Measurements from ENCODE around the gene HOXB3. TPM values are rescaled to one million over a fixed set of nuclear protein-coding genes. Genes with fewer than 3 reads are reported as not detected.
"Not testable (repeated sequence)": the region's sequence is repeated elsewhere in the genome, so short reads cannot be mapped to it uniquely, and the experiment has no call there.

HOXB3 gene
- total RNA-seq, 3 donors from 2014 or later (not counting 1 experiment from before 2014, with no cell fraction given): 7.9 to 15.6 (median 15.3) TPM

DNA sequence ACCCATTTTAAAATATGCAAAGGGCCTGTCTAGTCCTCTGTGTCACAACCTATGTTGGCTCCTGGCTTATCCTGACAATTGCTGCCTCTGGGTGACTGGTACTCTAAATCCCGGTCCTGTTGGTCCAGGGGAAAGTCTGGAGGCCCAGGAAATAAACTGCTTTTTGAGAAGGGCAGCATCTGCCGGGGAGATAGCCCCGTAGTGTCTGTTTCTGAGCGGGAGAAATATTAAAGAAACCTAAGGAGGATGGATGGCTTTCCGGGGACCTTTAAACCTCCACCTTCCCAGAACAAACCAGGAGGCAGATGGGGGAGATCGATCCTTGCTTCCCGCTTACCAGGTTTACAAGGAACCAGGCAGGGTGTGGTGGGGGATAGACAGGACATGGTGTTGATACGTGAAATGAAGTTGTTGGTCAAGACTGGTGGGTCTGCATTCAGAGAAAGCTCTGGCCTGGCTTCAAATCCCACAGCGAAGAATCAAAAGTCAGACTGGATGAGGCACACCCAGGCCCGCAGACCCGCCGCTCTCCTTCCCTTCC, 48.9 kb downstream of the HOXB3 start:
- Histone ChIP-seq H3K36me3 (ENCODE audit: control insufficient read depth, insufficient read depth, low read length) (no peaks in the 10 kb centered on the region), H3K27ac (ENCODE audit: low read length) (peak overlapping the region; percentile 95), H3K27me3 (ENCODE audit: control insufficient read depth, insufficient read depth, low read length) (no peaks in the 10 kb centered on the region), H3K4me3 (ENCODE audit: low read length) (peak overlapping the region; percentile 77), H3K4me1 (ENCODE audit: control insufficient read depth, insufficient read depth, low read length) (peaks cover 35% of the 10 kb centered on the region), H3K9me3 (ENCODE audit: control insufficient read depth, insufficient read depth, low read length) (no peaks in the 10 kb centered on the region)
- Mint-ChIP-seq H3K4me1 (peaks cover 52% of the 10 kb centered on the region in 2 donors), H3K9me3 (no peaks in the 10 kb centered on the region), H3K36me3 (peaks cover 7% of the 10 kb centered on the region), H3K4me3 (peak overlapping the region; percentile 99), H3K27ac (peak overlapping the region; percentile 94 to 99), H3K27me3 (ENCODE audit: low read depth in 2 of 2) (peaks cover 0 to 26% of the 10 kb centered on the region in 2 donors)
- ATAC-seq (no peak), DNase-seq (peak in 1 of 2 donors; percentile 40)
- WGBS (ENCODE audit: insufficient coverage): 33% methylated on average over 11 of the region's 12 CpGs
- intact Hi-C loops (cut with micrococcal nuclease): no loop called here
- TF ChIP-seq, protein P1, sequence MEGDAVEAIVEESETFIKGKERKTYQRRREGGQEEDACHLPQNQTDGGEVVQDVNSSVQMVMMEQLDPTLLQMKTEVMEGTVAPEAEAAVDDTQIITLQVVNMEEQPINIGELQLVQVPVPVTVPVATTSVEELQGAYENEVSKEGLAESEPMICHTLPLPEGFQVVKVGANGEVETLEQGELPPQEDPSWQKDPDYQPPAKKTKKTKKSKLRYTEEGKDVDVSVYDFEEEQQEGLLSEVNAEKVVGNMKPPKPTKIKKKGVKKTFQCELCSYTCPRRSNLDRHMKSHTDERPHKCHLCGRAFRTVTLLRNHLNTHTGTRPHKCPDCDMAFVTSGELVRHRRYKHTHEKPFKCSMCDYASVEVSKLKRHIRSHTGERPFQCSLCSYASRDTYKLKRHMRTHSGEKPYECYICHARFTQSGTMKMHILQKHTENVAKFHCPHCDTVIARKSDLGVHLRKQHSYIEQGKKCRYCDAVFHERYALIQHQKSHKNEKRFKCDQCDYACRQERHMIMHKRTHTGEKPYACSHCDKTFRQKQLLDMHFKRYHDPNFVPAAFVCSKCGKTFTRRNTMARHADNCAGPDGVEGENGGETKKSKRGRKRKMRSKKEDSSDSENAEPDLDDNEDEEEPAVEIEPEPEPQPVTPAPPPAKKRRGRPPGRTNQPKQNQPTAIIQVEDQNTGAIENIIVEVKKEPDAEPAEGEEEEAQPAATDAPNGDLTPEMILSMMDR (IDR thresholded peaks at IDR 0.05): no peak

DNA sequence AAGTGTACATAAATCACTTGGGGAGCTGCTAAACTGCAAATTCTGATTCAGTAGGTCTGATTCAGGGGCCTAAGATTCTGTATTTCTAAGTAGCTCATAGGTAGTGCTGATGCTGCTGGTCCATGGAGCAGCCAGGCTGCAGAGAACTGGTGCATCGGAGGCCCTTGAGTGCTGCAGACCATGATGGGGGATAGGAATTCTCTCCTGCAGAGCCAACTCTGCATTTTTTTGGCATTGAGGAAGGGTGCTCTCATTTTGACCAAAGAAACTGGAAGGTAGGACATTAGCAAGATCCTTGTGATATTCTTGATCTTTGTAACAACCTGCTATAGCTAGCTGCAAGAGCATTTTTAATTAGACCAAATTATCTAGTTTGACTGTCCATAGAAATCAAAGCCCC, 49.8 kb downstream of the HOXB3 start:
- H3K27ac ChIP-seq (ENCODE audit: low read length): no peak overlapping the region
- 100% methylated on average over 1 of the region's 1 CpG for WGBS (ENCODE audit: insufficient coverage)

DNA sequence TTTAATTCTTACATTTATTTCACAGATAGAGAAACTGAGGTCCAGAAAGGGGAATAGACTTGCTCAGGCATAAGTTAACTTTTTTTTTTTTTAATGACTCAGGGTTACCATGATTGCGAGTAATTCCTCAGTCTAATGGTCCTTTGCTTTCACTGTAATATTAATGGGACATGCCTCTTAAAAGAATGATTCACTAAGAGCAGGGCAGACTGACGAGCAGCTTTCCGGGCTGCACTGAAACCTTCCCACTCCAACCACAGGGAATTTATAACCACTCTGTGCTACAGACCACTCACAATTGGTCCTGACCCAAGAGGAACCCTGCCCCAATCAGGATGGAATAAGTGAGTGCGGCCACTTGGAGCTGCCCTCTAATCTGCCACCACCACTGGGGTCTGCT, 50.9 kb downstream of the HOXB3 start:
- ATAC-seq (no peak), DNase-seq (no peak)
- Mint-ChIP-seq H3K27ac (no peak overlapping the region), H3K9me3 (no peaks in the 10 kb centered on the region), H3K4me1 (peaks cover 32 to 36% of the 10 kb centered on the region in 2 donors), H3K4me3 (no peak overlapping the region), H3K36me3 (peaks cover 7% of the 10 kb centered on the region), H3K27me3 (ENCODE audit: low read depth in 2 of 2) (peaks cover 0 to 22% of the 10 kb centered on the region in 2 donors)
- Histone ChIP-seq H3K4me3 (ENCODE audit: low read length) (no peak overlapping the region), H3K27me3 (ENCODE audit: control insufficient read depth, insufficient read depth, low read length) (no peaks in the 10 kb centered on the region), H3K9me3 (ENCODE audit: control insufficient read depth, insufficient read depth, low read length) (no peaks in the 10 kb centered on the region), H3K36me3 (ENCODE audit: control insufficient read depth, insufficient read depth, low read length) (no peaks in the 10 kb centered on the region), H3K4me1 (ENCODE audit: control insufficient read depth, insufficient read depth, low read length) (peaks cover 24% of the 10 kb centered on the region), H3K27ac (ENCODE audit: low read length) (no peak overlapping the region)
- WGBS (ENCODE audit: insufficient coverage): 89% methylated on average over 4 of the region's 4 CpGs
- TF ChIP-seq, protein P1 (IDR thresholded peaks at IDR 0.05): no peak
- intact Hi-C loops (cut with micrococcal nuclease): no loop called here

More for the DNA sequence above, 49.8 kb downstream of the HOXB3 start:
- H3K4me3 ChIP-seq (ENCODE audit: low read length): no peak overlapping the region
- H3K27me3 ChIP-seq (ENCODE audit: control insufficient read depth, insufficient read depth, low read length): no peaks in the 10 kb centered on the region
- H3K9me3 ChIP-seq (ENCODE audit: control insufficient read depth, insufficient read depth, low read length): no peaks in the 10 kb centered on the region
- no peaks in the 10 kb centered on the region for H3K36me3 ChIP-seq (ENCODE audit: control insufficient read depth, insufficient read depth, low read length)
- H3K4me1 Mint-ChIP-seq: peaks cover 43 to 46% of the 10 kb centered on the region in 2 donors
- no peaks in the 10 kb centered on the region for H3K9me3 Mint-ChIP-seq
- intact Hi-C loops (cut with micrococcal nuclease): no loop called here
- H3K27ac Mint-ChIP-seq: peak overlapping the region; percentile 41 to 99
- peaks cover 7% of the 10 kb centered on the region for H3K36me3 Mint-ChIP-seq
- H3K4me1 ChIP-seq (ENCODE audit: control insufficient read depth, insufficient read depth, low read length): peaks cover 31% of the 10 kb centered on the region
- DNase-seq (no peak), ATAC-seq (no peak)
- H3K4me3 Mint-ChIP-seq: peak overlapping the region; percentile 57
- H3K27me3 Mint-ChIP-seq (ENCODE audit: low read depth in 2 of 2): peaks cover 0 to 24% of the 10 kb centered on the region in 2 donors
- TF ChIP-seq, protein P1 (IDR thresholded peaks at IDR 0.05): no peak

DNA sequence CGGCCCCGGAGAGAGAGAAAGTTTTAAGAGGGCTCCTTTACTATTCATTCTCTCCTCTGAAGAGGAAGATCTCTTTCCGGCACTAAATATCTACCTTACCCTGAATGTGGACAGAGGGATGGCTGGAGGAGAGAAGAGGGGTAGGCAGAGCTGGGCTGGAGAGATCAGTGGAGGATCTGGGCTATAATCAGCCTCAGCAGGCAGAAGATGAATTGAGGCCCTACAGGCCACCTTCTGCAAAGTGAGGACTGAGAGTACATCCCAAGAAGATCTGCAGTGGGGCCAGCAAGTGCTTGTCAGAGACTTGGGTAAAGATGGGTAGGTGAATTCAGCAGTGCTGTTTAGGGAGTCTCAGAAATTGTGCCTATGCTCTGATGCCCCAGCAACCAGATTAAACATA, 52.7 kb downstream of the HOXB3 start:
- Histone ChIP-seq H3K4me1 (ENCODE audit: control insufficient read depth, insufficient read depth, low read length) (peaks cover 15% of the 10 kb centered on the region), H3K27ac (ENCODE audit: low read length) (no peak overlapping the region), H3K4me3 (ENCODE audit: low read length) (no peak overlapping the region), H3K36me3 (ENCODE audit: control insufficient read depth, insufficient read depth, low read length) (no peaks in the 10 kb centered on the region), H3K9me3 (ENCODE audit: control insufficient read depth, insufficient read depth, low read length) (no peaks in the 10 kb centered on the region), H3K27me3 (ENCODE audit: control insufficient read depth, insufficient read depth, low read length) (no peaks in the 10 kb centered on the region)
- Mint-ChIP-seq H3K9me3 (no peaks in the 10 kb centered on the region), H3K36me3 (peaks cover under 1% of the 10 kb centered on the region), H3K27ac (no peak overlapping the region), H3K4me1 (peaks cover 20% of the 10 kb centered on the region in 2 donors), H3K4me3 (no peak overlapping the region), H3K27me3 (ENCODE audit: low read depth in 2 of 2) (peaks cover 0 to 15% of the 10 kb centered on the region in 2 donors)
- intact Hi-C loops (cut with micrococcal nuclease): no loop called here
- TF ChIP-seq, protein P1 (IDR thresholded peaks at IDR 0.05): no peak
- ATAC-seq: no peak
- no peak for DNase-seq
- no CpG with 5 or more reads among the region's 3 CpGs for WGBS (ENCODE audit: insufficient coverage)

DNA sequence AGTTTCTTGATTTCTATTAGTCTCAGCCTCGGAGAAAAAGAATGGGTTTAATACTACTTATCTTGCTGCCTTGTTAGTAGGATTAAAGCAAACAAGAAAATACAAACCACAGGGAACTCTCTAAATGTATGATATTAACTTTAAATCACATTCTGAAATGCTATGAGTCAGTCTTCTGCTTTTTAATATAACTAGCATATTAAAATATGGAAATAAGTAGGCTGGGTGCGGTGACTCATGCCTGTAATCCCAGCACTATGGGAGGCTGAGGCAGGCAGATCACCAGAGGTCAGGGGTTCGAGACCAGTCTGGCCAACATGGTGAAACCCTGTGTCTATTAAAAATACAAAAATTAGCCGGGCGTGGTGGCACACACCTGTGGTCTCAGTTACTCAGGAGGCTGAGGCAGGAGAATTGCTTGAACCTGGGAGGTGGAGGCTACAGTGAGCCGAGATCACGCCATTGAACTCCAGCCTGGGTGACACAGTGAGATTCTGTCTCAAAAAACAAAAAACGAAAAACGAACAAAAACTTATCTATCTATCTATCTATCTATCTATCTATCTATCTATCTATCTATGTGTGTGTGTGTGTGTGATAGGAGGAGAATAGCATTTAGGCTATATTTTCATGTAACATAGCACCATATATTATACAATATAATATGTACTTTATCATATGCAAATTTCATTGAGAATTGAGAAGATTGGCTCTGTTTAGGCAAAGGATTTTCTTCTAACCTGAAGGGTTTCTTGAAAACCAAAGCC, 54.1 kb downstream of the HOXB3 start:
- H3K9me3 ChIP-seq (ENCODE audit: control insufficient read depth, insufficient read depth, low read length); H3K36me3 ChIP-seq (ENCODE audit: control insufficient read depth, insufficient read depth, low read length); H3K4me1 ChIP-seq (ENCODE audit: control insufficient read depth, insufficient read depth, low read length); H3K27me3 ChIP-seq (ENCODE audit: control insufficient read depth, insufficient read depth, low read length); H3K4me3 Mint-ChIP-seq; H3K27me3 Mint-ChIP-seq (ENCODE audit: low read depth in 2 of 2); H3K4me3 ChIP-seq (ENCODE audit: low read length); intact Hi-C loops (cut with micrococcal nuclease); DNase-seq; H3K27ac Mint-ChIP-seq; ATAC-seq; H3K9me3 Mint-ChIP-seq; H3K36me3 Mint-ChIP-seq; H3K27ac ChIP-seq (ENCODE audit: low read length): not testable (repeated sequence)
- WGBS (ENCODE audit: insufficient coverage): 86% methylated on average over 6 of the region's 9 CpGs
- peaks cover 7 to 10% of the 10 kb centered on the region in 2 donors for H3K4me1 Mint-ChIP-seq
